SK-N-SH treated with all-trans-retinoic acid at 6 μM for 48 hours (cell line): ENCODE results near the gene KLHL17.

Experiments used
- BACH2 ChIP-seq: fragments of 250-450 bp; sonication (Bioruptor Pico); IDR thresholded peaks from 2 replicates; pipeline ENCODE4 v1.9.0; 2021; ENCODE audit warnings: mild to moderate bottlenecking, borderline replicate concordance
- CSDC2 ChIP-seq: fragments of 250-450 bp; sonication (Bioruptor Pico); IDR thresholded peaks from 2 replicates; pipeline ENCODE4 v1.5.0; 2020; ENCODE audit warnings: mild to moderate bottlenecking, moderate library complexity
- GLIS3 ChIP-seq: fragments of 250-450 bp; sonication (Bioruptor Pico); IDR thresholded peaks from 2 replicates; pipeline ENCODE4 v1.5.0; 2020; ENCODE audit warnings: mild to moderate bottlenecking, moderate library complexity
- TF ChIP-seq, protein P1 (sequence below): fragments of 250-450 bp; sonication (Bioruptor Pico); IDR thresholded peaks from 2 replicates; pipeline ENCODE4 v1.8.0; 2020; ENCODE audit warnings: mild to moderate bottlenecking, moderate library complexity, borderline replicate concordance

DNA sequence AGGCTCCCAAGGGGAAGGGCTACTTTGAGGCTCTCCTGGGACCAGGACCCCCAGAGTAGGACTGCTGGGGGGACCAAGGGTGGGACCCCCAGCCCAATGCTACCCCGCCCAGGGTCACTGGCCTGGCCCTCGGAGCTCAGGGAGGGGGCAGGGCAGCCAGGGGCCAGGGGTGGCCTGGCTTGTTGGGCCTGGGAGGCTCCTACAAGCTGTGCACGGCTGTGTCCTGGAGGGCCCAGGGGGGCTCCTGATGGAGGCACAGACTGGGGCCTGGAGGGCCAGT, 37.3 kb downstream of the KLHL17 start:
- TF ChIP-seq GLIS3 (CRISPR knock-in tag) (no peak), CSDC2 (CRISPR knock-in tag) (no peak), BACH2 (no peak)
- TF ChIP-seq, protein P1, sequence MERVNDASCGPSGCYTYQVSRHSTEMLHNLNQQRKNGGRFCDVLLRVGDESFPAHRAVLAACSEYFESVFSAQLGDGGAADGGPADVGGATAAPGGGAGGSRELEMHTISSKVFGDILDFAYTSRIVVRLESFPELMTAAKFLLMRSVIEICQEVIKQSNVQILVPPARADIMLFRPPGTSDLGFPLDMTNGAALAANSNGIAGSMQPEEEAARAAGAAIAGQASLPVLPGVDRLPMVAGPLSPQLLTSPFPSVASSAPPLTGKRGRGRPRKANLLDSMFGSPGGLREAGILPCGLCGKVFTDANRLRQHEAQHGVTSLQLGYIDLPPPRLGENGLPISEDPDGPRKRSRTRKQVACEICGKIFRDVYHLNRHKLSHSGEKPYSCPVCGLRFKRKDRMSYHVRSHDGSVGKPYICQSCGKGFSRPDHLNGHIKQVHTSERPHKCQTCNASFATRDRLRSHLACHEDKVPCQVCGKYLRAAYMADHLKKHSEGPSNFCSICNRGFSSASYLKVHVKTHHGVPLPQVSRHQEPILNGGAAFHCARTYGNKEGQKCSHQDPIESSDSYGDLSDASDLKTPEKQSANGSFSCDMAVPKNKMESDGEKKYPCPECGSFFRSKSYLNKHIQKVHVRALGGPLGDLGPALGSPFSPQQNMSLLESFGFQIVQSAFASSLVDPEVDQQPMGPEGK (CRISPR knock-in tag): no peak
